ENCODE measurements around the gene CXCL11. TPM values are rescaled to one million over a fixed set of nuclear protein-coding genes. Genes with fewer than 3 reads are reported as not detected.
A peak's percentile ranks its signal among the peaks of the same experiment; 100 is the strongest.

The CXCL11 gene
- total and polyA plus RNA-seq, 10 of the 15 experiments (the other 5 are each of a cell fraction or from before 2014, with no cell fraction given) = 0.04 TPM; not detected in 9

- TF ChIP-seq ZNF207 (IDR thresholded peaks at IDR 0.05; ENCODE audit: borderline replicate concordance) (no peak), ZNF592 (IDR thresholded peaks at IDR 0.05) (no peak), JUND (IDR thresholded peaks at IDR 0.05; ENCODE audit: low read depth, low read length) (no peak), ZNF384 (IDR thresholded peaks at IDR 0.05; ENCODE audit: borderline replicate concordance, low read depth, low read length) (no peak), SMC3 (IDR thresholded peaks at IDR 0.05; ENCODE audit: borderline replicate concordance, low read length) (no peak), NBN (IDR thresholded peaks at IDR 0.05) (no peak), TBL1XR1 (IDR thresholded peaks at IDR 0.05; ENCODE audit: low read depth, low read length) (peak; percentile 65; the same call in 1 of the 2 replicates), REST (IDR thresholded peaks at IDR 0.05; ENCODE audit: low read depth, low read length) (peak; percentile 46; the same call in 1 of the 2 replicates), JUNB (IDR thresholded peaks at IDR 0.05) (peak; percentile 100), CUX1 (IDR thresholded peaks at IDR 0.05; ENCODE audit: insufficient replicate concordance, low read depth, low read length) (peak; percentile 27), ZNF687 (IDR thresholded peaks at IDR 0.05) (no peak), TAF1 (IDR thresholded peaks at IDR 0.05; ENCODE audit: borderline replicate concordance, low read depth, low read length) (no peak), KDM1A (IDR thresholded peaks at IDR 0.05; ENCODE audit: borderline replicate concordance) (0 out of 2 replicates have a peak, but pooled peaks have one; percentile 20)
Observed at GRCh38 chr4:76058302-76058701, 22.4 kb upstream of the CXCL11 start (continued).
